ENCODE results near the gene TMTC1.

DNA sequence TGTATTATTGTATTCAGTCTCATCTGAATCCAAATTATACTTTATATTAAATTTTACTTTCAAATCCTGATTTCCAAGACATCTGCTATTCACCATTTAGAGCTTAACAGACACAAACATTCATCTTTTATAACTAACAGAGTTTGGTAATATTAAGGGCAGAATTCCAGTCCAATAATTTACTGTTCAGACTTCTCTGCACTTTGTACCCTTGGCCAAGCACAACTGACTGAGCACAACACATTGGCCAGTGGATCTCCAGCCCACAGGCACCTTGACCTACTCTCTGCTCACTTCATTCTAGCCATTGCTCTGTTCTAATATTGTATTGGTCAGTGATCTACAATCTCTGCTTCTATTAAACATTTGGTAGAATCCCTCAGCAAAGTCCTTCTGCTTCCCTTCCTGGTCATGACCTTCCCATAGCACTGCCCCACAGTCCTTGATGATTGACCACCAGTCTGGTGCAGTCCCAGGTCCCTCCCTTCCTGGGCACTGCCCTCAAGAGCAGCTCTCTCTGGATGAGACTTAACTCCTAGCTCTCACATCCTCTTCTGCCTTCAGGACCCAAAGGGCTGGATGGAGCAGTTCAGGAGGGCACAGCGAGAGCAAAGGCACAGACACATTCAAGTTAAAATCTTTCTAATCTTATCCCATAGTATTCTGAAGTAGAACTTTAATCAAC is 188.5 kb downstream of the TMTC1 start:
- TF ChIP-seq CTCF (IDR thresholded peaks at IDR 0.05), result no peak
- no peak for TF ChIP-seq POLR2A (IDR thresholded peaks at IDR 0.05)

Measured in uterus (tissue), 2 donors.